ENCODE results near the gene ANKRD53.
"Not testable (repeated sequence)": the region's sequence is repeated elsewhere in the genome, so short reads cannot be mapped to it uniquely, and the experiment has no call there.

Gene ANKRD53

GRCh38 chr2:71005271-71006202 lies 27.1 kb downstream of the ANKRD53 start:
- FAIRE-seq (no peak), DNase-seq (ENCODE audit: insufficient read length, low spot score) (no peak)
- no peak for TF ChIP-seq CTCF (IDR thresholded peaks at IDR 0.05; ENCODE audit: insufficient read depth, missing control alignments)

GRCh38 chr2:71006323-71006722 lies 27.9 kb downstream of the ANKRD53 start:
- FAIRE-seq, result no peak
- DNase-seq (ENCODE audit: insufficient read length, low spot score), result no peak
- TF ChIP-seq CTCF (IDR thresholded peaks at IDR 0.05; ENCODE audit: insufficient read depth, missing control alignments), result no peak

GRCh38 chr2:71006955-71007799 lies 28.7 kb downstream of the ANKRD53 start:
- no peak for TF ChIP-seq CTCF (IDR thresholded peaks at IDR 0.05; ENCODE audit: insufficient read depth, missing control alignments)
- FAIRE-seq (no peak), DNase-seq (ENCODE audit: insufficient read length, low spot score) (no peak)

- no peak for DNase-seq (ENCODE audit: insufficient read length, low spot score)
- FAIRE-seq, result no peak
- no peak for TF ChIP-seq CTCF (IDR thresholded peaks at IDR 0.05; ENCODE audit: insufficient read depth, missing control alignments)
Observed at GRCh38 chr2:71008342-71008741, 29.9 kb downstream of the ANKRD53 start.

- not testable (repeated sequence) for FAIRE-seq; DNase-seq (ENCODE audit: insufficient read length, low spot score)
Observed at GRCh38 chr2:71011786-71012185, 33.4 kb downstream of the ANKRD53 start.

GRCh38 chr2:71018625-71019024 lies 40.2 kb downstream of the ANKRD53 start:
- FAIRE-seq (no peak), DNase-seq (ENCODE audit: insufficient read length, low spot score) (no peak)
- no peak for TF ChIP-seq CTCF (IDR thresholded peaks at IDR 0.05; ENCODE audit: insufficient read depth, missing control alignments)

GRCh38 chr2:71019989-71020388 lies 41.6 kb downstream of the ANKRD53 start:
- not testable (repeated sequence) for DNase-seq (ENCODE audit: insufficient read length, low spot score); FAIRE-seq

- FAIRE-seq; DNase-seq (ENCODE audit: insufficient read length, low spot score): not testable (repeated sequence)
Observed at GRCh38 chr2:71021394-71021793, 43.0 kb downstream of the ANKRD53 start.

- not testable (repeated sequence) for FAIRE-seq
Observed at GRCh38 chr2:71023553-71024243, 45.3 kb downstream of the ANKRD53 start.

More at GRCh38 chr2:71023553-71024243, 45.3 kb downstream of the ANKRD53 start:
- not testable (repeated sequence) for DNase-seq (ENCODE audit: insufficient read length, low spot score)
